Stomach (tissue), 4 donors: ENCODE results near the gene ABCA3.

Source experiments
- CTCF ChIP-seq, 7 experiments: fragments of 450-650 bp in 4 of 7; fragments of 200-600 bp in 3 of 7; sonication (generic) in 3 of 7; IDR thresholded peaks; one replicate each; pipeline ENCODE4 v1.5.1; 2016 to 2019; ENCODE audit warnings: antibody characterized with exemption in 7 of 7, control low read depth in 2 of 7, mild to moderate bottlenecking in 1 of 7
- POLR2A ChIP-seq, 4 donors: fragments of 450-650 bp; IDR thresholded peaks; one replicate each; pipeline ENCODE4 v1.6.1; 2016; ENCODE audit warnings: antibody characterized with exemption in 4 of 4, control low read depth in 2 of 4, mild to moderate bottlenecking in 1 of 4, moderate library complexity in 1 of 4

GRCh38 chr16:2282866-2283555, 57.5 kb downstream of the ABCA3 start:
- TF ChIP-seq CTCF (IDR thresholded peaks at IDR 0.05) (no peak), POLR2A (IDR thresholded peaks at IDR 0.05) (no peak)
